ENCODE measurements around the gene COX4I1. TPM values are rescaled to one million over a fixed set of nuclear protein-coding genes. Genes with fewer than 3 reads are reported as not detected.
A peak's percentile ranks its signal among the peaks of the same experiment; 100 is the strongest.

Gene COX4I1
- total RNA-seq, 2 donors from 2014 or later: 326 to 345 TPM

GRCh38 chr16:85848986-85849385, 49.5 kb downstream of the COX4I1 start:
- DNase-seq (ENCODE audit: low spot score): no peak
- Mint-ChIP-seq H3K36me3 (no peaks in the 10 kb centered on the region), H3K4me1 (ENCODE audit: low read depth in 2 of 2) (peaks cover 35 to 42% of the 10 kb centered on the region in 2 donors), H3K9me3 (no peaks in the 10 kb centered on the region), H3K4me3 (no peak overlapping the region), H3K27ac (peak overlapping the region in 1 of 2 donors; percentile 20), H3K27me3 (peaks cover 10 to 13% of the 10 kb centered on the region in 2 donors)
- ATAC-seq: no peak

- no peak overlapping the region for H3K4me3 Mint-ChIP-seq
- no peaks in the 10 kb centered on the region for H3K36me3 Mint-ChIP-seq
- H3K9me3 Mint-ChIP-seq: no peaks in the 10 kb centered on the region
- peaks cover 10 to 13% of the 10 kb centered on the region in 2 donors for H3K27me3 Mint-ChIP-seq
- ATAC-seq: no peak
- DNase-seq (ENCODE audit: low spot score): no peak
- peaks cover 38 to 45% of the 10 kb centered on the region in 2 donors for H3K4me1 Mint-ChIP-seq (ENCODE audit: low read depth in 2 of 2)
- H3K27ac Mint-ChIP-seq: peak overlapping the region in 1 of 2 donors; percentile 20
Measured at GRCh38 chr16:85849388-85849787, 49.9 kb downstream of the COX4I1 start.

GRCh38 chr16:85850344-85850880, 50.9 kb downstream of the COX4I1 start:
- peaks cover 29 to 39% of the 10 kb centered on the region in 2 donors for H3K4me1 Mint-ChIP-seq (ENCODE audit: low read depth in 2 of 2)
- ATAC-seq (no peak), DNase-seq (ENCODE audit: low spot score) (no peak)
- H3K4me3 Mint-ChIP-seq: no peak overlapping the region
- H3K36me3 Mint-ChIP-seq: peaks cover under 1% of the 10 kb centered on the region
- peaks cover 5 to 6% of the 10 kb centered on the region in 2 donors for H3K27me3 Mint-ChIP-seq
- H3K27ac Mint-ChIP-seq: peak overlapping the region in 1 of 2 donors; percentile 63
- no peaks in the 10 kb centered on the region for H3K9me3 Mint-ChIP-seq

GRCh38 chr16:85851034-85851785, 51.7 kb downstream of the COX4I1 start:
- peaks cover 37 to 46% of the 10 kb centered on the region in 2 donors for H3K4me1 Mint-ChIP-seq (ENCODE audit: low read depth in 2 of 2)
- H3K27me3 Mint-ChIP-seq: peaks cover 5 to 11% of the 10 kb centered on the region in 2 donors
- DNase-seq (ENCODE audit: low spot score) (no peak), ATAC-seq (no peak)
- peaks cover 6% of the 10 kb centered on the region for H3K36me3 Mint-ChIP-seq
- peak overlapping the region in 1 of 2 donors; percentile 63 for H3K27ac Mint-ChIP-seq
- H3K4me3 Mint-ChIP-seq: no peak overlapping the region
- no peaks in the 10 kb centered on the region for H3K9me3 Mint-ChIP-seq

- no peak for DNase-seq (ENCODE audit: low spot score)
- Mint-ChIP-seq H3K4me3 (peak overlapping the region; percentile 28), H3K36me3 (peaks cover 6% of the 10 kb centered on the region), H3K27ac (peak overlapping the region; percentile 56 to 65), H3K27me3 (peaks cover 0 to 11% of the 10 kb centered on the region in 2 donors), H3K9me3 (no peaks in the 10 kb centered on the region), H3K4me1 (ENCODE audit: low read depth in 2 of 2) (peaks cover 47 to 56% of the 10 kb centered on the region in 2 donors)
- ATAC-seq: peak; percentile 41 to 42
Measured at GRCh38 chr16:85853547-85854545, 54.4 kb downstream of the COX4I1 start.

GRCh38 chr16:85854935-85855334, 55.4 kb downstream of the COX4I1 start:
- no peak for ATAC-seq
- DNase-seq (ENCODE audit: low spot score): no peak
- H3K4me3 Mint-ChIP-seq: no peak overlapping the region
- peaks cover 3% of the 10 kb centered on the region for H3K9me3 Mint-ChIP-seq
- peaks cover 0 to 6% of the 10 kb centered on the region in 2 donors for H3K27me3 Mint-ChIP-seq
- peaks cover 54 to 62% of the 10 kb centered on the region in 2 donors for H3K4me1 Mint-ChIP-seq (ENCODE audit: low read depth in 2 of 2)
- no peak overlapping the region for H3K27ac Mint-ChIP-seq
- H3K36me3 Mint-ChIP-seq: peaks cover 6% of the 10 kb centered on the region

- peaks cover 49 to 64% of the 10 kb centered on the region in 2 donors for H3K4me1 Mint-ChIP-seq (ENCODE audit: low read depth in 2 of 2)
- H3K9me3 Mint-ChIP-seq: peaks cover 3% of the 10 kb centered on the region
- ATAC-seq: peak; percentile 57 to 63
- peak overlapping the region; percentile 67 to 89 for H3K27ac Mint-ChIP-seq
- no peak for DNase-seq (ENCODE audit: low spot score)
- H3K4me3 Mint-ChIP-seq: peak overlapping the region; percentile 81
- H3K36me3 Mint-ChIP-seq: peaks cover 6% of the 10 kb centered on the region
- peaks cover 0 to 6% of the 10 kb centered on the region in 2 donors for H3K27me3 Mint-ChIP-seq
Measured at GRCh38 chr16:85856079-85856478, 56.6 kb downstream of the COX4I1 start.

- peak overlapping the region in 1 of 2 donors; percentile 89 for H3K27ac Mint-ChIP-seq
Measured at GRCh38 chr16:85856585-85856984, 57.1 kb downstream of the COX4I1 start.

More at GRCh38 chr16:85856585-85856984, 57.1 kb downstream of the COX4I1 start:
- Mint-ChIP-seq H3K27me3 (peaks cover 0 to 6% of the 10 kb centered on the region in 2 donors), H3K36me3 (peaks cover 6% of the 10 kb centered on the region), H3K4me1 (ENCODE audit: low read depth in 2 of 2) (peaks cover 48 to 60% of the 10 kb centered on the region in 2 donors), H3K9me3 (peaks cover 3% of the 10 kb centered on the region), H3K4me3 (peak overlapping the region; percentile 11)
- ATAC-seq: no peak
- DNase-seq (ENCODE audit: low spot score): no peak

Other genes starting within 250 kb of the COX4I1 start
- 100 to 1,000 TPM in 1 of 2 donors, 10 to 100 TPM in 1; 84.9 to 146 TPM for gene GSE1, start 186.4 kb upstream of the COX4I1 start, total RNA-seq
- gene GINS2, start 110.7 kb upstream of the COX4I1 start, total RNA-seq: 10 to 100 TPM; 34.3 to 69.5 TPM
- not detected for gene C16orf74, start 48.6 kb upstream of the COX4I1 start, total RNA-seq
- 10 to 100 TPM; 39.9 to 57.9 TPM for gene EMC8, start 151 bp upstream of the COX4I1 start, total RNA-seq
- gene IRF8, start 99.5 kb downstream of the COX4I1 start, total RNA-seq: 100 to 1,000 TPM; 198 to 510 TPM